Erythroblast (primary cell): ENCODE results near the gene UCK2.

Experiments used
- GATA1 ChIP-seq: IDR thresholded peaks from 2 replicates; pipeline ENCODE4 v1.6.1; 2011; ENCODE audit warnings: low read depth, mild to moderate bottlenecking, control low read depth, low read length, moderate library complexity
- POLR2A ChIP-seq: IDR thresholded peaks from 2 replicates; pipeline ENCODE4 v1.6.1; 2011; ENCODE audit warnings: mild to moderate bottlenecking, low read length

- TF ChIP-seq POLR2A = no peak
- no peak for TF ChIP-seq GATA1
Measured at GRCh38 chr1:165905853-165906252, 78.4 kb downstream of the UCK2 start.
